Thyroid gland (tissue), 4 donors: Measurements from ENCODE around the gene CD180. TPM values are rescaled to one million over a fixed set of nuclear protein-coding genes. Genes with fewer than 3 reads are reported as not detected.
A peak's percentile ranks its signal among the peaks of the same experiment; 100 is the strongest.

Source experiments
- DNase-seq, 2 donors: peaks; one replicate each; pipeline ENCODE4 v3.0.0-alpha.2; 2019
- H3K27ac ChIP-seq, 3 donors: fragments of 200-600 bp; sonication (generic); 1 replicate in 2 of 3; 2 replicates in 1 of 3; pipeline ENCODE4 v1.5.1; 2016 to 2019; ENCODE audit warnings: mild to moderate bottlenecking in 1 of 3, moderate library complexity in 1 of 3
- H3K27me3 ChIP-seq: fragments of 200-600 bp; sonication (generic); one replicate; pipeline ENCODE4 v1.5.1; 2019
- H3K36me3 ChIP-seq, 2 donors: fragments of 200-600 bp; sonication (generic); one replicate each; pipeline ENCODE4 v1.5.1; 2016 to 2019
- H3K4me1 ChIP-seq, 2 donors: fragments of 200-600 bp; sonication (generic); one replicate each; pipeline ENCODE4 v1.5.1; 2017 to 2019
- H3K4me3 ChIP-seq, 3 donors: fragments of 200-600 bp; sonication (generic); replicated peaks in 1 of 3; 1 replicate in 2 of 3; 2 replicates in 1 of 3; pipeline ENCODE4 v1.5.1; 2016; ENCODE audit warnings: mild to moderate bottlenecking in 1 of 3
- H3K9me3 ChIP-seq: fragments of 200-600 bp; sonication (generic); one replicate; pipeline ENCODE4 v1.5.1; 2017
- CTCF ChIP-seq, 6 experiments: fragments of 200-600 bp in 3 of 6; fragments of 450-650 bp in 3 of 6; sonication (generic) in 3 of 6; IDR thresholded peaks; one replicate each; pipeline ENCODE4 v1.5.1; 2016 to 2019; ENCODE audit warnings: antibody characterized with exemption in 6 of 6, mild to moderate bottlenecking in 2 of 6, inconsistent platforms in 1 of 6, moderate library complexity in 1 of 6
- POLR2A ChIP-seq, 2 donors: fragments of 450-650 bp; IDR thresholded peaks; one replicate each; pipeline ENCODE4 v1.6.1; 2017; ENCODE audit warnings: antibody characterized with exemption in 2 of 2, mild to moderate bottlenecking in 2 of 2, moderate library complexity in 1 of 2
- WGBS, 2 donors: methylation state at CpG; one replicate each; pipeline ENCODE4 v1.1.5; 2017; 5-methylcytosine and 5-hydroxymethylcytosine counted together
- intact Hi-C: fragments of 100-400 bp; cut with DNase I; formaldehyde crosslinking; loops from one replicate; pipeline ENCODE4 v1.15.1; 2023
- total RNA-seq, 4 donors: library from RNA; depleted of rRNA; stranded (reverse); fragments of >200 nt; gene quantifications; one replicate each; pipeline ENCODE4 v1.2.3, GENCODE V29; 2016

The CD180 gene
- total RNA-seq, 4 donors from 2014 or later = 0.20 to 1.1 (median 0.61) TPM

DNA sequence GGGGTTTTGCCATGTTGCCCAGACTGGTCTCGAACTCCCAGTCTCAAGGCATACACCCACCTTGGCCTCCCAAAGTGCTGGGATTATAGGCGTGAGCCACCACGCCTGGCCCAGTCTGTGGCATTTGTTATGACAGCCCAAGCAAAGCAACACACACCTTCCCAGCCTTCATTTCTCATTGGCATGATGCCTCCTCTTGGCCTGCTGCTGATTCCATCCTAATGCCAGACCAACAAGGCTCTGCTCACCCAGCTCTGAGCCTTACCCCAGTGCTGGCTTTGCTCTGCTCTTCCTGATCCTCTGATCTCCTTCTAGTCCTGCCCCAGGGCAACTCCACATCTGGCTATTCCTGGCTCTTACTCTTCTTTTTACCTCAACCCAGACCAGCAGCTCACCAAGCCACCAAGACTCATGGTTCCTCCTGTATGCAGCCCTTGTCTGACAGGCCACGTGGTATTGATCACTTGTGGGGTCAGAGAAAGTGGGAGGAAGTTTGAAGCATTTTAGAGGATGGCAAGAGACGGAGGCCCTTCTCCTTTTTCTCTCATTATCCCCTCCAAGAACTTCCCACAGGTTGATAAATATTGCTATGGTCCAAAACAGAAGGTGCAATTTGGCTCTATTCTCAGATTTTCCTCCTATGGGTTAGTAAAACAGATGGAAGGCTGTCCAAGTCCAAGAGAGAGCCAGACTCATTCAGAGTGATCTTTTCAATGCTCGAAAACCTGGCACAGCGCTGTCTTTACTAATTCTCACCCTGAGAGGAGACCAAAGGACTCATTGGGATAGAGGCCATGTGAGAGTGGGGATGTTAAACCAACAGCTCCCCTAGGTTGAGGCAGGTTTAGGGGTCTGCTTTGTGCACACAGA lies 958 bp downstream of the CD180 start:
- Histone ChIP-seq H3K27ac (peak overlapping the region in 1 of 3 donors; percentile 51), H3K9me3 (no peaks in the 10 kb centered on the region), H3K36me3 (no peaks in the 10 kb centered on the region), H3K4me1 (peaks cover 21 to 29% of the 10 kb centered on the region in 2 donors), H3K27me3 (no peaks in the 10 kb centered on the region), H3K4me3 (no peak overlapping the region)
- 93 to 97% methylated on average over 7 of the region's 7 CpGs for WGBS, 2 donors
- intact Hi-C loops = no loop called here
- DNase-seq = no peak
- TF ChIP-seq POLR2A (IDR thresholded peaks at IDR 0.05) (no peak), CTCF (IDR thresholded peaks at IDR 0.05) (no peak)

- WGBS, 2 donors = 95% methylated on average over 3 of the region's 3 CpGs
These were observed 2.4 kb downstream of the CD180 start for GRCh38 chr5:67194166-67194565.

GRCh38 chr5:67193439-67193807 lies 3.2 kb downstream of the CD180 start:
- H3K36me3 ChIP-seq = no peaks in the 10 kb centered on the region
- no peaks in the 10 kb centered on the region for H3K9me3 ChIP-seq
- TF ChIP-seq CTCF (IDR thresholded peaks at IDR 0.05) (no peak), POLR2A (IDR thresholded peaks at IDR 0.05) (no peak)
- intact Hi-C loops = no loop called here
- peak in 1 of 2 donors; percentile 26 for DNase-seq
- H3K4me1 ChIP-seq = peaks cover 21 to 29% of the 10 kb centered on the region in 2 donors
- no peaks in the 10 kb centered on the region for H3K27me3 ChIP-seq
- H3K27ac ChIP-seq = peak overlapping the region; percentile 37 to 72 (median 57)
- no peak overlapping the region for H3K4me3 ChIP-seq
- WGBS, 2 donors = 13 to 20% methylated on average over 2 of the region's 2 CpGs

More at GRCh38 chr5:67194166-67194565, 2.4 kb downstream of the CD180 start:
- TF ChIP-seq CTCF (IDR thresholded peaks at IDR 0.05) (no peak), POLR2A (IDR thresholded peaks at IDR 0.05) (no peak)
- no peak for DNase-seq
- Histone ChIP-seq H3K27me3 (no peaks in the 10 kb centered on the region), H3K36me3 (no peaks in the 10 kb centered on the region), H3K4me3 (no peak overlapping the region), H3K9me3 (no peaks in the 10 kb centered on the region), H3K27ac (peak overlapping the region in 2 of 3 donors; percentile 57 to 72), H3K4me1 (peaks cover 21 to 29% of the 10 kb centered on the region in 2 donors)
- intact Hi-C loops = no loop called here

GRCh38 chr5:67192719-67193438 lies 3.7 kb downstream of the CD180 start:
- Histone ChIP-seq H3K36me3 (no peaks in the 10 kb centered on the region), H3K4me3 (no peak overlapping the region), H3K4me1 (peaks cover 21 to 29% of the 10 kb centered on the region in 2 donors), H3K27ac (peak overlapping the region; percentile 37 to 72 (median 57)), H3K27me3 (no peaks in the 10 kb centered on the region), H3K9me3 (no peaks in the 10 kb centered on the region)
- WGBS, 2 donors = 51 to 67% methylated on average over 9 of the region's 9 CpGs
- TF ChIP-seq POLR2A (IDR thresholded peaks at IDR 0.05) (no peak), CTCF (IDR thresholded peaks at IDR 0.05) (no peak)
- DNase-seq = peak in 1 of 2 donors; percentile 23
- intact Hi-C loops = no loop called here

DNA sequence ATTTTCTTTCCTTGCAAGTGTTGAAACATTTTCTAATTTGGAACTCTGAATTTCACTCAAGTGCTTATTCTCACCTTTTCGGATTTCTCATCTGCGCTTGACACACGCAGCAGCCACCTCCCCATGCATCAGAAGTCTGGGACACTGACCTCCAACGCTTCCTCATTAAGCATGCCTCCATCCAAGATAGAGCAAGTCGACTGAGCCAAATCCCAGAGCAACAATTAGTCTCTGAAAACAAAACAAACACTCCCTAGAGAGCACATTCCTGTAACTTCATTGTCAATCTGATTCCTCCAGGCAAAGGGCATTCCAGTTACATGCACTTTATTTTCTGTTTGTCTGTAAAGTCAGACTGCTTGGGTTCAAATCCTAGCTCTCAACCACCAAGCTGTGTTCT lies 5.7 kb downstream of the CD180 start:
- peaks cover 9 to 16% of the 10 kb centered on the region in 2 donors for H3K4me1 ChIP-seq
- no peak overlapping the region for H3K4me3 ChIP-seq
- H3K27ac ChIP-seq = no peak overlapping the region
- H3K27me3 ChIP-seq = no peaks in the 10 kb centered on the region
- no peak for TF ChIP-seq POLR2A (IDR thresholded peaks at IDR 0.05)
- no peak for TF ChIP-seq CTCF (IDR thresholded peaks at IDR 0.05)
- no peak for DNase-seq
- WGBS, 2 donors = 70 to 71% methylated on average over 5 of the region's 5 CpGs
- H3K36me3 ChIP-seq = no peaks in the 10 kb centered on the region
- no peaks in the 10 kb centered on the region for H3K9me3 ChIP-seq
- intact Hi-C loops = no loop called here
